ENCODE data around the gene PTPRN2. TPM values are rescaled to one million over a fixed set of nuclear protein-coding genes. Genes with fewer than 3 reads are reported as not detected.

Gene PTPRN2
- total and polyA plus RNA-seq, 9 of the 15 experiments (the other 6 are each of a cell fraction or from before 2014, with no cell fraction given) = not detected

DNA sequence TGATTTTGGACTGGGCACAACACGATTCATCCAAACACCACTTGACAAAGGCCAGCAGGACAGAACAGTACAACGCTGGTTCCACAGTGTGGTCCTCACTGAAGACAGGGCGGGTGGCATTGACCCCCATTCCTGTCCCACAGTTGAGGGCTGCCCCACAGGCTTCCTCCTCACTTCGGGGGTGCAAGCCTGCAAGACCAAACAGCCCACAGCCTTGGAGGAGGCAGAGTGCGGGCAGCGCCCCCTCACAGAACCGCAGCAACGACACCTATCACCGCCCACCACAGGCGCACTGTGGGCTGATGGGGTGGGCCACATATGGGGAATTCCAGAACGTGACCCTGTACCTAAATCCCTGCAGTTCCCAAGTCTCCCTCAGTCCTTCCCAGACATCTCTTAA lies 70.6 kb downstream of the PTPRN2 start:
- in situ Hi-C loops (cut with MboI) (no loop called here), intact Hi-C loops (cut with micrococcal nuclease) (no loop called here)
- Histone ChIP-seq H3K9ac (ENCODE audit: insufficient read depth in 1 of 2, low read depth in 2 of 2, low read length in 2 of 2) (no peak overlapping the region), H3K4me1 (replicated peaks in 1 of 2; ENCODE audit: control insufficient read depth in 2 of 2, insufficient read depth in 2 of 2, low read length in 2 of 2) (no peaks in the 10 kb centered on the region), H3K9me1 (ENCODE audit: control insufficient read depth, insufficient read depth, low read length) (no peaks in the 10 kb centered on the region), H4K20me1 (replicated peaks; ENCODE audit: control insufficient read depth, insufficient read depth, low read length) (no peaks in the 10 kb centered on the region), H3K4me2 (ENCODE audit: insufficient read depth, low read length) (no peak overlapping the region), H3K9me3 (replicated peaks; ENCODE audit: control insufficient read depth, insufficient read depth, low read depth, low read length) (0 out of 2 replicates have a peak, but pooled peaks cover 2% of the 10 kb centered on the region), H3K27me3 (ENCODE audit: control insufficient read depth in 2 of 2, insufficient read depth in 2 of 2, low read length in 2 of 2) (peaks cover 47 to 83% of the 10 kb centered on the region in 2 experiments; a peak in 4 of 5 replicates), H3K79me2 (ENCODE audit: control insufficient read depth, insufficient read depth, low read length) (no peaks in the 10 kb centered on the region), H2AFZ (ENCODE audit: low read depth, low read length) (no peak overlapping the region), H3K36me3 (ENCODE audit: control insufficient read depth, insufficient read depth, low read length) (no peaks in the 10 kb centered on the region), H3K27ac (ENCODE audit: extremely low read depth, low read depth, low read length) (no peak overlapping the region), H3K4me3 (no peak overlapping the region)
- no peak for TF ChIP-seq HMG20B (CRISPR knock-in tag; IDR thresholded peaks at IDR 0.05)
- TF ChIP-seq, protein P1, sequence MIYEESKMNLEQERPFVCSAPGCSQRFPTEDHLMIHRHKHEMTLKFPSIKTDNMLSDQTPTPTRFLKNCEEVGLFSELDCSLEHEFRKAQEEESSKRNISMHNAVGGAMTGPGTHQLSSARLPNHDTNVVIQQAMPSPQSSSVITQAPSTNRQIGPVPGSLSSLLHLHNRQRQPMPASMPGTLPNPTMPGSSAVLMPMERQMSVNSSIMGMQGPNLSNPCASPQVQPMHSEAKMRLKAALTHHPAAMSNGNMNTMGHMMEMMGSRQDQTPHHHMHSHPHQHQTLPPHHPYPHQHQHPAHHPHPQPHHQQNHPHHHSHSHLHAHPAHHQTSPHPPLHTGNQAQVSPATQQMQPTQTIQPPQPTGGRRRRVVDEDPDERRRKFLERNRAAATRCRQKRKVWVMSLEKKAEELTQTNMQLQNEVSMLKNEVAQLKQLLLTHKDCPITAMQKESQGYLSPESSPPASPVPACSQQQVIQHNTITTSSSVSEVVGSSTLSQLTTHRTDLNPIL (CRISPR knock-in tag; IDR thresholded peaks at IDR 0.05) = no peak
- no peak for TF ChIP-seq MXI1 (IDR thresholded peaks at IDR 0.05; ENCODE audit: low read depth, low read length)
- TF ChIP-seq, protein P2, sequence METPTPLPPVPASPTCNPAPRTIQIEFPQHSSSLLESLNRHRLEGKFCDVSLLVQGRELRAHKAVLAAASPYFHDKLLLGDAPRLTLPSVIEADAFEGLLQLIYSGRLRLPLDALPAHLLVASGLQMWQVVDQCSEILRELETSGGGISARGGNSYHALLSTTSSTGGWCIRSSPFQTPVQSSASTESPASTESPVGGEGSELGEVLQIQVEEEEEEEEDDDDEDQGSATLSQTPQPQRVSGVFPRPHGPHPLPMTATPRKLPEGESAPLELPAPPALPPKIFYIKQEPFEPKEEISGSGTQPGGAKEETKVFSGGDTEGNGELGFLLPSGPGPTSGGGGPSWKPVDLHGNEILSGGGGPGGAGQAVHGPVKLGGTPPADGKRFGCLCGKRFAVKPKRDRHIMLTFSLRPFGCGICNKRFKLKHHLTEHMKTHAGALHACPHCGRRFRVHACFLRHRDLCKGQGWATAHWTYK (CRISPR knock-in tag; IDR thresholded peaks at IDR 0.05) = no peak
- no peak for TF ChIP-seq ASH1L (IDR thresholded peaks at IDR 0.05; ENCODE audit: borderline replicate concordance, low read depth, partially characterized antibody)
- TF ChIP-seq HCFC1 (IDR thresholded peaks at IDR 0.05; ENCODE audit: low read depth, low read length) = no peak
- no peak for TF ChIP-seq STAG1 (CRISPR knock-in tag; IDR thresholded peaks at IDR 0.05; ENCODE audit: borderline replicate concordance)
- TF ChIP-seq HNRNPUL1 (IDR thresholded peaks at IDR 0.05; ENCODE audit: low read length) = no peak
- TF ChIP-seq ARID2 (IDR thresholded peaks at IDR 0.05) = no peak
- TF ChIP-seq SMAD2 (IDR thresholded peaks at IDR 0.05; ENCODE audit: low read depth, low read length) = no peak
- no peak for TF ChIP-seq ZNF384 (IDR thresholded peaks at IDR 0.05; ENCODE audit: low read depth, low read length)
- TF ChIP-seq ZNF57 (CRISPR knock-in tag; IDR thresholded peaks at IDR 0.05) = no peak
- TF ChIP-seq FOXM1 (IDR thresholded peaks at IDR 0.05; ENCODE audit: low read depth) = no peak
- no peak for TF ChIP-seq FOXM1 (CRISPR knock-in tag; IDR thresholded peaks at IDR 0.05; ENCODE audit: low read depth)
- no peak for TF ChIP-seq NUFIP1 (IDR thresholded peaks at IDR 0.05; ENCODE audit: partially characterized antibody)
- no peak for TF ChIP-seq SMARCB1 (IDR thresholded peaks at IDR 0.05; ENCODE audit: insufficient read length, low read depth)
- TF ChIP-seq HNRNPK (IDR thresholded peaks at IDR 0.05; ENCODE audit: low read depth, low read length, poor library complexity, severe bottlenecking) = no peak
- TF ChIP-seq NR2F6 (CRISPR knock-in tag; IDR thresholded peaks at IDR 0.05) = no peak
- TF ChIP-seq, protein P3, sequence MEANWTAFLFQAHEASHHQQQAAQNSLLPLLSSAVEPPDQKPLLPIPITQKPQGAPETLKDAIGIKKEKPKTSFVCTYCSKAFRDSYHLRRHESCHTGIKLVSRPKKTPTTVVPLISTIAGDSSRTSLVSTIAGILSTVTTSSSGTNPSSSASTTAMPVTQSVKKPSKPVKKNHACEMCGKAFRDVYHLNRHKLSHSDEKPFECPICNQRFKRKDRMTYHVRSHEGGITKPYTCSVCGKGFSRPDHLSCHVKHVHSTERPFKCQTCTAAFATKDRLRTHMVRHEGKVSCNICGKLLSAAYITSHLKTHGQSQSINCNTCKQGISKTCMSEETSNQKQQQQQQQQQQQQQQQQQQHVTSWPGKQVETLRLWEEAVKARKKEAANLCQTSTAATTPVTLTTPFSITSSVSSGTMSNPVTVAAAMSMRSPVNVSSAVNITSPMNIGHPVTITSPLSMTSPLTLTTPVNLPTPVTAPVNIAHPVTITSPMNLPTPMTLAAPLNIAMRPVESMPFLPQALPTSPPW (CRISPR knock-in tag; IDR thresholded peaks at IDR 0.05) = no peak
- TF ChIP-seq FOXK2 (conservative IDR thresholded peaks at IDR 0.05 in 1 of 2, IDR thresholded peaks at IDR 0.05 in 1 of 2; ENCODE audit: low read depth in 2 of 2) = no peak
- ChIA-PET CTCF (ENCODE audit: low intra/inter-chr PET ratio) (interaction anchor here (0.6 kb wide), 1 partner anchor 9 kb away, joined by 4 read pairs; no protein-coding TSS in a partner anchor), POLR2A (no interaction called here)
- 3% methylated on average over 11 of the region's 11 CpGs for WGBS (ENCODE audit: insufficient coverage, low coverage, missing lambda C conversion rate)
- DNase-seq (ENCODE audit: extremely low read depth in 1 of 4, low spot score in 3 of 4) = no peak
- no peak for FAIRE-seq
- ATAC-seq = no peak
- BruUV-seq (replicated peaks) = no TSS peak
